WI38 (cell line): ENCODE results near the gene KRT1.

Source experiments
- H3K4me3 ChIP-seq: 2 replicates; pipeline ENCODE4 v1.5.1; 2011; ENCODE audit warnings: low read depth, mild to moderate bottlenecking, control low read depth, low read length
- CTCF ChIP-seq: IDR thresholded peaks from 2 replicates; pipeline ENCODE4 v1.5.1; 2012; ENCODE audit warnings: low read depth, mild to moderate bottlenecking, control low read depth, low read length

Gene KRT1

GRCh38 chr12:52688481-52688880 is 8.3 kb upstream of the KRT1 start:
- no peak for TF ChIP-seq CTCF
- no peak overlapping the region for H3K4me3 ChIP-seq

GRCh38 chr12:52687497-52688385 is 7.5 kb upstream of the KRT1 start:
- no peak overlapping the region for H3K4me3 ChIP-seq
- TF ChIP-seq CTCF, result no peak

- TF ChIP-seq CTCF, result no peak
- H3K4me3 ChIP-seq, result no peak overlapping the region
These were observed 6.7 kb upstream of the KRT1 start for GRCh38 chr12:52686756-52687487.

GRCh38 chr12:52686063-52686462 is 5.9 kb upstream of the KRT1 start:
- H3K4me3 ChIP-seq, result no peak overlapping the region
- TF ChIP-seq CTCF, result no peak

GRCh38 chr12:52685406-52685890 is 5.2 kb upstream of the KRT1 start:
- H3K4me3 ChIP-seq, result no peak overlapping the region
- TF ChIP-seq CTCF, result no peak

- no peak for TF ChIP-seq CTCF
- H3K4me3 ChIP-seq, result no peak overlapping the region
These were observed 4.2 kb upstream of the KRT1 start for GRCh38 chr12:52684431-52684830.
